Subcutaneous abdominal adipose tissue (tissue), 5 donors: ENCODE data around the gene TFCP2.

Experiments used
- H3K27ac ChIP-seq: one replicate; pipeline ENCODE4 v1.7.0; 2013; ENCODE audit warnings: low read depth, mild to moderate bottlenecking, inconsistent platforms, low read length, moderate library complexity
- H3K27me3 ChIP-seq, 5 donors: one replicate each; pipeline ENCODE4 v1.7.0; 2013; ENCODE audit warnings: low read length in 5 of 5, inconsistent platforms in 1 of 5; ENCODE audit not compliant: control insufficient read depth in 5 of 5, insufficient read depth in 4 of 5
- H3K36me3 ChIP-seq, 5 donors: one replicate each; pipeline ENCODE4 v1.7.0; 2013; ENCODE audit warnings: low read length in 5 of 5; ENCODE audit not compliant: control insufficient read depth in 5 of 5, insufficient read depth in 5 of 5
- H3K4me1 ChIP-seq, 5 donors: one replicate each; pipeline ENCODE4 v1.7.0; 2013; ENCODE audit warnings: low read length in 5 of 5, mild to moderate bottlenecking in 3 of 5, moderate library complexity in 1 of 5; ENCODE audit not compliant: control insufficient read depth in 5 of 5, insufficient read depth in 5 of 5
- H3K4me3 ChIP-seq, 5 donors: one replicate each; pipeline ENCODE4 v1.7.0; 2013; ENCODE audit warnings: low read length in 5 of 5, low read depth in 1 of 5
- H3K9ac ChIP-seq, 5 donors: one replicate each; pipeline ENCODE4 v1.7.0; 2013; ENCODE audit warnings: low read length in 5 of 5, mild to moderate bottlenecking in 4 of 5, moderate library complexity in 3 of 5
- H3K9me3 ChIP-seq, 5 donors: one replicate each; pipeline ENCODE4 v1.7.0; 2013; ENCODE audit warnings: low read length in 5 of 5; ENCODE audit not compliant: control insufficient read depth in 5 of 5
- donor health status: healthy.
- donor health status: healthy.
- donor health status: healthy.
- donor health status: healthy.
- donor health status: healthy.

The TFCP2 gene

DNA sequence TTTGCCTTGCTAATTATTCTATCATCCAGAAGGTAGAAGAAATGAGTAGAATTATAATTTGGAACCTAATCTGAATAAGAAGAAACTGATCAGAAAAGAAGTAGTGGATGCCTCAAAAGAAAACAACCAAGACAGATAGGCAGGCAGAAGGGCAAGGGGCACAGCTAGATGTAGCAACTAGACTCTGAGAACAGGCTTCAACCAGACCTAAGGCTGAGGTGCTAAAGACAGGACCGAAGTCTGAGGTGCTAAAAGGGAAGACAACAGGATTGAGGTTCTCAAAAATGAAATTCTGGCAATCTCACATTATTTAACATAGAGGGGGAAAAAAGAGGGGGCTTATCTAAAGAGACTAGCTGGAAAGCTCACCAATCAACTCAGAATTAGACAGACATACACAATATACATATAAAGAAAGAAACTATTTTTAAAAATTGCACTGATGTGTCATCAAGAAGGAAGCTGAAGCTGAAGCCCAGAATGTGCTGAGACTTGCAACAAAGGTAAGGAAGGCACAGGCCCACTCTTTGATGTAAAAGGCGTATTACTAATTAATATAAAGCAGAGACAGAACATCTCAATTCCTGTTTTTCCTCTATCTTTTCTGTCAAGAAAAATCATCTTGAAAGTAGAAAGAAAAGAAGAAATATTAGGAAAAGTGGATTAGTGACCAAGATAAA lies 45.7 kb downstream of the TFCP2 start:
- Histone ChIP-seq H3K4me1 (no peaks in the 10 kb centered on the region), H3K27ac (no peak overlapping the region)

DNA sequence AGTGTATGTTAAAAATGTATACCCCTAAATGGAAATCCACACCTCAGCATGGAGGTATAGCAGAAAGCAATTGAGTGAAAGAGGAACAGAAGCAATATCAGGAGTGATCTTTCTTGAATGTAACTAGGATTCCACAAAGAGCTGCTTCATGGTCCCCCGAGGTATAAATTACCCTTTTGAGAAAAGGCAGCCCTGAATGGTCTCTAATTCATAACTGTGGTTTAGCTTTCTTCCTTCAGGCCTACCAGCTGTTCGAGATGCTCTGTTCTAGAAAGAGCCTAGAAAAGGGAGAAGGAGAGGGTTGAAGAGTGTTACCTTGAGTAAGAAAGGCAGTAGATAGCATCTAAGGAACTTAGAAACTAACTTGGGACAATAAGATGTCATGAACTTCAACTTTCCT lies 46.6 kb downstream of the TFCP2 start:
- no peaks in the 10 kb centered on the region for H3K9me3 ChIP-seq
- no peak overlapping the region for H3K27ac ChIP-seq
- no peak overlapping the region for H3K4me3 ChIP-seq
- no peak overlapping the region for H3K9ac ChIP-seq
- H3K36me3 ChIP-seq: peaks cover 0 to 10% (median 7%) of the 10 kb centered on the region in 5 donors
- H3K27me3 ChIP-seq: no peaks in the 10 kb centered on the region
- H3K4me1 ChIP-seq: no peaks in the 10 kb centered on the region

More for the DNA sequence above, 45.7 kb downstream of the TFCP2 start:
- Histone ChIP-seq H3K36me3 (peaks cover 0 to 10% (median 7%) of the 10 kb centered on the region in 5 donors), H3K9me3 (no peaks in the 10 kb centered on the region), H3K27me3 (no peaks in the 10 kb centered on the region), H3K9ac (no peak overlapping the region), H3K4me3 (no peak overlapping the region)

DNA sequence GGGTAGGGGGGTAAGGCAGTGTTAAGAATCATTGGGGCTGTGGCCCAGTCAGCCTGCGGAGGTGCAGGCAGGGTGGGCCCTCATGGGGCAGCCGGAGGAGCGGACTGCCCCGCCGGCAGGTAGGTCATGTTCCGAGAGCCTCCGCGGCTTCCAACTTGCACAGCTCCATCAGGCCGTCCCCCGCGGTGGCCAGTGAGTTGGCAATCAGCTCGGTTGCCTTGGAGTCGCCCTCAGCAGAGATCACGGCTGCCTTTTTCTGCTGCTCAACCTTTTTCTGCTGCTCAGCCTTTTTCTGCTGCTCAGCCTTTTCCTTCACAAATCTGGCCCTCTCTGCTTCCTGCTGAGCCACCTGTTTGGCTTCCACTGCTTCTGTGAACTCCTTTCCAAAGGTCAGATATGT lies 48.4 kb downstream of the TFCP2 start:
- no peaks in the 10 kb centered on the region for H3K4me1 ChIP-seq
- no peak overlapping the region for H3K4me3 ChIP-seq

DNA sequence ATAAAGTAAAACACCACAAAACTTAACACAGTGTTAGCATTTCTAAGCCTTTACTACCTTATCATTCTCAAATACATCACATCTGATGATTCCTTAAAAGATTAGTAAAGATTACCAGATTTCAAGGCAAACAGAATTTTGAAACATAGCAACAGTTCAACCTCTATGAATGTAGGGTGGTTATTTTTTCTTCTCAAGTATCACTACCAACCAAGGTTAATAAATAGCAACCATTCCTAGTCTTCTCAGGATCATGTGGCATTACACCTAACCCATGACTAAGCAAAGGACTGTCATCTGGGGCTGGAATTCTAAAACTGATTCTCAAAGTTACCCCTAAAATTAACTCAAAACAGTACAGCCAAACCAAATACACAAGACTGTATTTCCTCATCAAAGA lies 50.1 kb downstream of the TFCP2 start:
- Histone ChIP-seq H3K4me1 (no peaks in the 10 kb centered on the region), H3K9ac (no peak overlapping the region), H3K36me3 (peaks cover 7 to 20% (median 10%) of the 10 kb centered on the region in 5 donors), H3K4me3 (no peak overlapping the region), H3K27ac (no peak overlapping the region), H3K9me3 (no peaks in the 10 kb centered on the region), H3K27me3 (no peaks in the 10 kb centered on the region)

More for the DNA sequence above, 48.4 kb downstream of the TFCP2 start:
- Histone ChIP-seq H3K27ac (no peak overlapping the region), H3K9ac (no peak overlapping the region), H3K36me3 (peaks cover 0 to 10% (median 7%) of the 10 kb centered on the region in 5 donors), H3K9me3 (no peaks in the 10 kb centered on the region), H3K27me3 (no peaks in the 10 kb centered on the region)

DNA sequence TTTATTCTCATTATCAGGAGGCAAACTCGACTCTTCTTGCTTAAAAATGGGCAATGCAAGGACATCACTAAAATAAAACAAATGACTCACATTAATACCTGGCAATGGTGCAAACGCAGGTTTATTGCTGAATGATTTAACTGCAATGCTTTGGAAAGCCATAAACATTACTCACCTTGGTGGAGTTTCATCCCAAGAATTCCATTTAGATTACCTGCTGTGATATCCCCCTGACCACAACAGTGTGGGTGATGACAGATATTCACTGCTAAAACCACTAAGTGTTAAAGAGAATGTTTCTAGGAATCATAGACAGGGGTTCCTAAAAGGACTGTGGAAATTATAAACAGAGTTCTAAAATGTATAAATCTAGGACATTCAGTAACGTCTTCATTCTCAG lies 54.2 kb downstream of the TFCP2 start:
- Histone ChIP-seq H3K4me3 (no peak overlapping the region), H3K9ac (no peak overlapping the region), H3K36me3 (peaks cover 11 to 33% (median 26%) of the 10 kb centered on the region in 5 donors), H3K9me3 (no peaks in the 10 kb centered on the region), H3K27ac (no peak overlapping the region), H3K27me3 (no peaks in the 10 kb centered on the region), H3K4me1 (no peaks in the 10 kb centered on the region)

DNA sequence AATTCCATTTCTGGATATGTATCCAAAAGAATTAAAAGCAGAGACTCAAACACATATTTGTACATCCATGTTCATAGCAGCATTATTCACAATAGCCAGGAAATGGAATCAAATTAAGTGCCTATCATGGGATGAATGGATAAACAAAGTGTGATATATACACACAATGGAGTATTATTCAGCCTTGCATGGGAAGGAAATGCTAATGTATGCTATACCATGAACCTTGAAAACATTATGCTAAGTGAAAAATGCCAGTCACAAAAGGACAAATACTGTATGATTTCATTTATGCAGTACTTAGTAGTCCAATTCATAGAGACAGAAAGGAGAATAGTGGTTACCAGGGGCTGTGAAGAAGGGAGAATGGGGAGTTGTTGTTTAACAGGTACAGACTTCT lies 57.4 kb downstream of the TFCP2 start:
- peaks cover 27 to 53% (median 39%) of the 10 kb centered on the region in 5 donors for H3K36me3 ChIP-seq
- H3K4me3 ChIP-seq: no peak overlapping the region

DNA sequence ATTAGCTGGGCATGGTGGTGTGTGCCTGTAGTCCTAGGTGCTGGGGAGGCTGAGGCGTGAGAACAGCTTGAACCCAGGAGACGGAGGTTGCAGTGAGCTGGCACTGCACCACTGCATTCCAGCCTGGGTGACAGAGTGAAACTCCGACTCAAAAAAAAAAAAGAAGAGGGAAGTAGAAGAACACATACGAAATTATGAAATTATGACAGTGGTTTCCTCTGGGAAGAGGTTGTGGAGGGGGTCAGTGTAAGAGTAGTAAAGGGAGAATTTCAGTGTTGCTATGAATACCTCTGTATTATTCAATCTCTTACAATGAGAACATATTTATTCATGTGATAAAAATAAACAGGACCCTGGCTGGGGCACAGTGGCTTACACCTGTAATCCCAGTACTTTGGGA lies 64.8 kb downstream of the TFCP2 start:
- Histone ChIP-seq H3K9me3 (no peaks in the 10 kb centered on the region), H3K36me3 (peaks cover 44 to 75% (median 56%) of the 10 kb centered on the region in 5 donors), H3K27ac (no peak overlapping the region), H3K4me3 (no peak overlapping the region), H3K4me1 (no peaks in the 10 kb centered on the region), H3K27me3 (no peaks in the 10 kb centered on the region), H3K9ac (no peak overlapping the region)

More for the DNA sequence above, 57.4 kb downstream of the TFCP2 start:
- Histone ChIP-seq H3K9me3 (no peaks in the 10 kb centered on the region), H3K4me1 (no peaks in the 10 kb centered on the region), H3K27me3 (no peaks in the 10 kb centered on the region), H3K9ac (no peak overlapping the region), H3K27ac (no peak overlapping the region)

DNA sequence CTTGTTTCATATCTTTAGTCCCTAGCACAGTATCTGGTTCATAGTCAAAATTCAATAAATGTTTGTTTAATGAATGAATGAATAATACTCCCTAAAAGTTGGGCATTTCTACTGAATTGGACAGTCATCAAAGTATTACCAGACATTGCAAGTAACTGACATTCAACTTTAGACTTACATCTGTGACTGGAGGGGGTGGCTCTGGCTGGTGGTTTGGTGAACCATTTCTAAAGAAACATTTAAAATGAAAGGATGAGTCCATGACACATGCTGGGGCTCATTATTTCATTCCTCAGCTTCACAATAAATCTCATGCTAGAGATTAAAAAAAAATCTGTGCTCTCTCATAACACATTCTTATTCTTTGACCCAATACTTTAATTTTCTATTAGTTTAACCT lies 69.0 kb downstream of the TFCP2 start:
- Histone ChIP-seq H3K36me3 (peaks cover 50 to 81% (median 64%) of the 10 kb centered on the region in 5 donors), H3K27me3 (no peaks in the 10 kb centered on the region), H3K9me3 (no peaks in the 10 kb centered on the region), H3K27ac (no peak overlapping the region), H3K4me1 (peaks cover 0 to 2% (median 0%) of the 10 kb centered on the region in 5 donors), H3K4me3 (no peak overlapping the region), H3K9ac (no peak overlapping the region)

DNA sequence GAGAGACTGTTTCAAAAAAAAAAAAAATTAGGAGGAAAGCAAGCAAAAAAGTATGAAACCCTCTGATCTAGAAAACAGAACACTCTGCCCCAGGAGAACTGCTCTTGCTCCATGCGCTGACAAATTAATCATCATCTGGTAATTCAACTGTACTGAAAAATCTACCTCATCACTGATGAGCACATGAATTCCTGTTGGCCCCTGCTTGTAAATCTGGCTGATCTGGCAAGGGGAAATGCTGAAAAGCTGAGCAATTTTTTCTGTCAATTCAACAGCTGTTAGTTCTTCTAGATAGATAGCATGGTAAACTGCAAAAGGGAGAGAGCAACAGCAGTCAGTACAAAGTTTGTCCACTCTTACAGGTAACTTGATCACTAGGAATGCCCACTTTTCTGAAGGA lies 74.3 kb downstream of the TFCP2 start:
- Histone ChIP-seq H3K27me3 (no peaks in the 10 kb centered on the region), H3K9ac (no peak overlapping the region), H3K36me3 (peaks cover 47 to 92% (median 65%) of the 10 kb centered on the region in 5 donors), H3K9me3 (no peaks in the 10 kb centered on the region), H3K27ac (peak overlapping the region; percentile 33), H3K4me1 (peaks cover 0 to 6% (median 0%) of the 10 kb centered on the region in 5 donors), H3K4me3 (no peak overlapping the region)

DNA sequence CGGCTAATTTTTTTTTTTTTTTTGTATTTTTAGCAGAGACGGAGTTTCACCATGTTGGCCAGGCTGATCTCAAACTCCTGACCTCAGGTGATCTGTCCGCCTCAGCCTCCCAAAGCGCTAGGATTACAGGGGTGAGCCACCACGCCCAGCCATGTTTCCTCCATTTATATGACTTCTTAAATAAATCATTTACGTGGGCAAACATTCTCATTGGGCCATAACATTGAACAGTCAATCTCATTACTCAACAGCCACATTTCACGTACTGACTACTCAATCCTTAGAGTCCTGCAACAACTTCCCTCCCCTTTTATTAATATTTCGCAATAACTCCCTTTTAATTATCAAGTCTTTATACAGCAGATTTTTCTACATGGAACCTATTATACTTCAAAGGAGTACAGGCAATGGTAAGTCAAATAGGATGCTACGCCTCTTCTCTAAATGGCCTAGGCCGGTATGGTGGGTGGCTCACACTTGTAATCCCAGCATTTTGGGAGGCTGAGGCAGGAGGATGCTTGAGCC lies 82.2 kb downstream of the TFCP2 start:
- no peaks in the 10 kb centered on the region for H3K4me1 ChIP-seq
- no peak overlapping the region for H3K4me3 ChIP-seq
- no peak overlapping the region for H3K27ac ChIP-seq
- H3K36me3 ChIP-seq: peaks cover 12 to 38% (median 25%) of the 10 kb centered on the region in 5 donors
- no peak overlapping the region for H3K9ac ChIP-seq
- H3K27me3 ChIP-seq: no peaks in the 10 kb centered on the region
- no peaks in the 10 kb centered on the region for H3K9me3 ChIP-seq
